Myocyte (in vitro differentiated cells): ENCODE results near the gene JPH3. TPM values are rescaled to one million over a fixed set of nuclear protein-coding genes. Genes with fewer than 3 reads are reported as not detected.
"Not testable (repeated sequence)": the region's sequence is repeated elsewhere in the genome, so short reads cannot be mapped to it uniquely, and the experiment has no call there.

Experiments
- DNase-seq: peaks from one replicate; pipeline ENCODE4 v3.0.0-alpha.2; 2012; ENCODE audit warnings: low read depth
- total RNA-seq: library from RNA; depleted of rRNA; stranded (reverse); fragments of >200 nt; gene quantifications from 2 replicates; pipeline ENCODE4 v1.2.3, GENCODE V29; 2014

Gene JPH3
- total RNA-seq, 1 donor from 2014 or later, result not detected

- no peak for DNase-seq
Observed at GRCh38 chr16:87709677-87710076, 107.4 kb downstream of the JPH3 start.

GRCh38 chr16:87710887-87711286, 108.6 kb downstream of the JPH3 start:
- DNase-seq, result no peak

- no peak for DNase-seq
Observed at GRCh38 chr16:87712184-87712762, 110.0 kb downstream of the JPH3 start.

- no peak for DNase-seq
Observed at GRCh38 chr16:87713451-87714229, 111.3 kb downstream of the JPH3 start.

- no peak for DNase-seq
Observed at GRCh38 chr16:87715231-87715630, 112.9 kb downstream of the JPH3 start.

GRCh38 chr16:87715658-87716057, 113.3 kb downstream of the JPH3 start:
- peak; percentile 10 for DNase-seq

GRCh38 chr16:87718831-87719230, 116.5 kb downstream of the JPH3 start:
- DNase-seq, result not testable (repeated sequence)

- DNase-seq, result no peak
Observed at GRCh38 chr16:87720446-87720845, 118.1 kb downstream of the JPH3 start.

GRCh38 chr16:87721622-87722585, 119.6 kb downstream of the JPH3 start:
- peak; percentile 25 for DNase-seq

GRCh38 chr16:87722590-87723225, 120.4 kb downstream of the JPH3 start:
- DNase-seq, result no peak

- DNase-seq, result peak; percentile 98
Observed at GRCh38 chr16:87723226-87723623, 120.9 kb downstream of the JPH3 start.

GRCh38 chr16:87724490-87725291, 122.4 kb downstream of the JPH3 start:
- DNase-seq, result peak; percentile 88

- DNase-seq, result peak; percentile 44
Observed at GRCh38 chr16:87725596-87726235, 123.4 kb downstream of the JPH3 start.

GRCh38 chr16:87726577-87726976, 124.3 kb downstream of the JPH3 start:
- DNase-seq, result not testable (repeated sequence)

- DNase-seq, result no peak
Observed at GRCh38 chr16:87727346-87727745, 125.0 kb downstream of the JPH3 start.

GRCh38 chr16:87728026-87728425, 125.7 kb downstream of the JPH3 start:
- no peak for DNase-seq

- DNase-seq, result no peak
Observed at GRCh38 chr16:87729266-87729954, 127.1 kb downstream of the JPH3 start.

GRCh38 chr16:87731607-87732006, 129.3 kb downstream of the JPH3 start:
- no peak for DNase-seq

- DNase-seq, result no peak
Observed at GRCh38 chr16:87733190-87733589, 130.9 kb downstream of the JPH3 start.
